ENCODE measurements around the gene HARS1.
"Not testable (repeated sequence)": the region's sequence is repeated elsewhere in the genome, so short reads cannot be mapped to it uniquely, and the experiment has no call there.

DNA sequence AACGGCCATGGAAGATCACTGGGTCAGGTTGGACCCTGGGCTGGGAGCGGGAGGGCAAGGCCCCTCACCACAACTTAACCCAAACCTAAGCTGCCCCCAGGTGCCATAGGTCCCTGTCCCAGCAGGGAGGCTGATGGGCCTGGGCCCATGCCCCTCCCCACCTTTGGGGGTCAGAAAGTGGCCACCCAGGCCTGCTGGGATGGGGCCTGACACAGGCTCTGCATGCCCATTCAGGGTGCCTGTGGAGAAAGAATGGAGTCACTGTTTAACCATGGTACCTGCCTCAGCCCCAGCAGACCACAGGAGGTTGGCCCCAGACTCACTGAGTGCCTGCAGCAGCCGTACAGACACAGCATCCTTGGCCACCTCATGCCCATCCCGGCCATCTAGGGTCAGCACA lies 20.1 kb downstream of the HARS1 start:
- TF ChIP-seq POLR2A (IDR thresholded peaks at IDR 0.05; ENCODE audit: low read depth); POLR2AphosphoS5 (IDR thresholded peaks at IDR 0.05): not testable (repeated sequence)
- TF ChIP-seq, protein P1, sequence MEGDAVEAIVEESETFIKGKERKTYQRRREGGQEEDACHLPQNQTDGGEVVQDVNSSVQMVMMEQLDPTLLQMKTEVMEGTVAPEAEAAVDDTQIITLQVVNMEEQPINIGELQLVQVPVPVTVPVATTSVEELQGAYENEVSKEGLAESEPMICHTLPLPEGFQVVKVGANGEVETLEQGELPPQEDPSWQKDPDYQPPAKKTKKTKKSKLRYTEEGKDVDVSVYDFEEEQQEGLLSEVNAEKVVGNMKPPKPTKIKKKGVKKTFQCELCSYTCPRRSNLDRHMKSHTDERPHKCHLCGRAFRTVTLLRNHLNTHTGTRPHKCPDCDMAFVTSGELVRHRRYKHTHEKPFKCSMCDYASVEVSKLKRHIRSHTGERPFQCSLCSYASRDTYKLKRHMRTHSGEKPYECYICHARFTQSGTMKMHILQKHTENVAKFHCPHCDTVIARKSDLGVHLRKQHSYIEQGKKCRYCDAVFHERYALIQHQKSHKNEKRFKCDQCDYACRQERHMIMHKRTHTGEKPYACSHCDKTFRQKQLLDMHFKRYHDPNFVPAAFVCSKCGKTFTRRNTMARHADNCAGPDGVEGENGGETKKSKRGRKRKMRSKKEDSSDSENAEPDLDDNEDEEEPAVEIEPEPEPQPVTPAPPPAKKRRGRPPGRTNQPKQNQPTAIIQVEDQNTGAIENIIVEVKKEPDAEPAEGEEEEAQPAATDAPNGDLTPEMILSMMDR (IDR thresholded peaks at IDR 0.05), result not testable (repeated sequence)
